Prostate gland (tissue), 2 donors: ENCODE data around the gene FARP1. TPM values are rescaled to one million over a fixed set of nuclear protein-coding genes. Genes with fewer than 3 reads are reported as not detected.
"Not testable (repeated sequence)": the region's sequence is repeated elsewhere in the genome, so short reads cannot be mapped to it uniquely, and the experiment has no call there.

ENCODE experiments used
- DNase-seq: peaks from one replicate; pipeline ENCODE4 v3.0.0-alpha.2; 2019; ENCODE audit warnings: low spot score
- H3K27ac ChIP-seq, 2 donors: fragments of 200-600 bp; sonication (generic); 2 replicates each; pipeline ENCODE4 v1.5.1; 2017 to 2019
- H3K27me3 ChIP-seq: fragments of 200-600 bp; sonication (generic); replicated peaks from 2 replicates; pipeline ENCODE4 v1.5.1; 2019; ENCODE audit not compliant: insufficient read depth
- H3K36me3 ChIP-seq, 2 donors: fragments of 200-600 bp; sonication (generic); 1 replicate in 1 of 2; 2 replicates in 1 of 2; pipeline versions ENCODE4 v1.5.1 to v1.8.1; 2017 to 2019
- H3K4me1 ChIP-seq: fragments of 200-600 bp; sonication (generic); replicated peaks from 2 replicates; pipeline ENCODE4 v1.5.1; 2019
- H3K4me3 ChIP-seq, 2 donors: fragments of 200-600 bp; sonication (generic); 2 replicates each; pipeline ENCODE4 v1.5.1; 2017 to 2019
- H3K9me3 ChIP-seq: fragments of 200-600 bp; sonication (generic); 2 replicates; pipeline ENCODE4 v1.5.1; 2017
- CTCF ChIP-seq, 4 experiments: fragments of 200-600 bp in 2 of 4; fragments of 450-650 bp in 2 of 4; sonication (generic) in 2 of 4; IDR thresholded peaks; 1 replicate in 3 of 4; 2 replicates in 1 of 4; pipeline ENCODE4 v1.5.1; 2016 to 2019; ENCODE audit warnings: antibody characterized with exemption in 4 of 4, mild to moderate bottlenecking in 2 of 4, moderate library complexity in 2 of 4
- POLR2A ChIP-seq: fragments of 450-650 bp; IDR thresholded peaks from one replicate; pipeline ENCODE4 v1.6.1; 2016; ENCODE audit warnings: antibody characterized with exemption, mild to moderate bottlenecking
- POLR2AphosphoS5 ChIP-seq: sonication (generic); formaldehyde crosslinking; IDR thresholded peaks from one replicate; pipeline ENCODE4 v1.6.1; 2017; ENCODE audit warnings: antibody characterized with exemption
- WGBS: methylation state at CpG from one replicate; pipeline ENCODE4 v1.1.5; 2018; 5-methylcytosine and 5-hydroxymethylcytosine counted together
- intact Hi-C: fragments of 100-400 bp; cut with DNase I; formaldehyde crosslinking; loops from one replicate; pipeline ENCODE4 v1.14.2; 2022
- total RNA-seq, 2 donors: library from RNA; depleted of rRNA; stranded (reverse); fragments of >200 nt; gene quantifications; one replicate each; pipeline ENCODE4 v1.1.0, GENCODE V29; 2016

The FARP1 gene
- total RNA-seq, 2 donors from 2014 or later, result 70.6 to 77.5 TPM

DNA sequence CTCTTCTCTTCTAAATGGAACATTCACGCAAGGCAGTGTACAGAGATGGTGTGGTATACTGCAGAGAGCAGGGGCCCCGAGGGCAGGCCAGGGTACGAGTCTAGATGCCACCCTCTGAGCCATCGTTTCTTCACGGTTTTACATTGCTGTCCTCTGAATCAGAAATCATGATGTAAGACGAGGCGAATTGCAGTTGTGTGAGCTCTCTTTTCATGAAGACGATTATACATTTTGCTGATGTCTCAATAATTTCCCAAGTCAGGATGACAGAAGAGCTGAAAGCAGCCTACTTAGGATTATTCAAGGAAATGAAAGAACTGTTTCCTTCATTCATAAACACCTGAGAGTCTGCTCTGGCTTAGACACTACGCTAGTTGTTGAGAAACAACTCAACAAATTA is 127.9 kb downstream of the FARP1 start:
- Histone ChIP-seq H3K36me3 (no peaks in the 10 kb centered on the region), H3K9me3 (no peaks in the 10 kb centered on the region), H3K4me1 (no peaks in the 10 kb centered on the region), H3K27ac (no peak overlapping the region), H3K27me3 (no peaks in the 10 kb centered on the region), H3K4me3 (no peak overlapping the region)
- 95% methylated on average over 9 of the region's 9 CpGs for WGBS
- no peak for DNase-seq
- no peak for TF ChIP-seq POLR2AphosphoS5
- TF ChIP-seq POLR2A, result no peak
- no peak for TF ChIP-seq CTCF (IDR thresholded peaks at IDR 0.05)
- intact Hi-C loops, result no loop called here

- H3K27ac ChIP-seq, H3K9me3 ChIP-seq, H3K27me3 ChIP-seq, H3K36me3 ChIP-seq, H3K4me3 ChIP-seq, DNase-seq, H3K4me1 ChIP-seq, intact Hi-C loops: not testable (repeated sequence)
- WGBS, result 51% methylated on average over 3 of the region's 3 CpGs
Measured at GRCh38 chr13:98271646-98272045, 128.8 kb downstream of the FARP1 start.

GRCh38 chr13:98272549-98272948 is 129.7 kb downstream of the FARP1 start:
- WGBS, result 76% methylated on average over 1 of the region's 1 CpG
- Histone ChIP-seq H3K9me3 (no peaks in the 10 kb centered on the region), H3K27ac (no peak overlapping the region)

GRCh38 chr13:98273067-98273823 is 130.4 kb downstream of the FARP1 start:
- intact Hi-C loops, result no loop called here
- Histone ChIP-seq H3K4me1 (no peaks in the 10 kb centered on the region), H3K27ac (no peak overlapping the region), H3K4me3 (no peak overlapping the region), H3K36me3 (no peaks in the 10 kb centered on the region), H3K27me3 (no peaks in the 10 kb centered on the region), H3K9me3 (no peaks in the 10 kb centered on the region)
- no peak for TF ChIP-seq CTCF (IDR thresholded peaks at IDR 0.05)
- TF ChIP-seq POLR2AphosphoS5, result no peak
- TF ChIP-seq POLR2A, result no peak
- 88% methylated on average over 9 of the region's 9 CpGs for WGBS
- DNase-seq, result no peak

More at GRCh38 chr13:98272549-98272948, 129.7 kb downstream of the FARP1 start:
- no peak for DNase-seq
- H3K27me3 ChIP-seq, result no peaks in the 10 kb centered on the region
- H3K36me3 ChIP-seq, result no peaks in the 10 kb centered on the region
- H3K4me1 ChIP-seq, result no peaks in the 10 kb centered on the region
- H3K4me3 ChIP-seq, result no peak overlapping the region
- TF ChIP-seq POLR2A (no peak), POLR2AphosphoS5 (no peak), CTCF (IDR thresholded peaks at IDR 0.05) (no peak)
- intact Hi-C loops, result no loop called here

DNA sequence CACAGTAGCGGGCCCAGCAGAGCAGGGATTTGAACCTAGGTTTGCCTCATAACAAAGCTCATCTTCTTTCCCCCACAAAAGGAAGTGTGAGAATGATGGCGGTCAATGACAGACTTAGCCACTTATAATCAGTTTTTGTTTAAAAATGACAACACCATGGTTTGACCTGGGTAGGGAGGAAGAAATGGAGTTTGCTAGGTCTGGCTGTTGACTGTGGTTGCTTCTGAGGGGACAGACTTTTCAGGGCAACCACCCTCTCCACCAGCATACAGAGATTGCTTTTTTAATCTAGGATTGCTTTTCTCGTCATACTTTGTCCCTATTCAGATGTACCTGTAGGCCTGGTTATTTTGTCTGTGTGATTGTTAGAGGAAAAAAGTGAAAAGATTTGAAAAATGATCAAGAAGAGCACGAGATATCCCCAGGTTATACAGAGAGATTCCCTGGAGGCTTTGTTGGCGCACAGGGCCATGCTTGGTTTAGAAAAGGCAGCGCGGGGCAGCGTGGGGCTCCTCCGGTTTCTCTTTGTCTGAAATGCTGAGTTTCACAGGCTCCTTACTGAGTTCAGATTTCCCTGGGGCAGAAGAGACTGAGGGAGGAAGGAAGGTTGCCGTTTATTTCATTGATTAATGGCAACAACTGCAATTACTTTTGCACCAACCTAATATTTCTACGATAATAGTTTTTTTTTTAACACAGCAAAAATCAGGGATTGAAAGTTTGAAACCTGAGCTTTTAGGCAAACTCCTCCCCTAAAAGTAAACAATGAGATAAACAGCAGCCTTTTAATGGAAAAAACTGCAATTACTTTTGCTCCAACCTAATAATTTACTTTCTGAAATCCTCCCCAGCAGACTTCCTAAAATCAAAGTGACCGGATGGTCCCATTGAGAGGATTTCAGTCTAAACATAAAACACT is 131.2 kb downstream of the FARP1 start:
- DNase-seq, result no peak
- H3K27ac ChIP-seq, result no peak overlapping the region
- no peaks in the 10 kb centered on the region for H3K9me3 ChIP-seq
- H3K4me1 ChIP-seq, result no peaks in the 10 kb centered on the region
- no peaks in the 10 kb centered on the region for H3K27me3 ChIP-seq
- intact Hi-C loops, result no loop called here
- WGBS, result 48% methylated on average over 12 of the region's 12 CpGs
- no peak for TF ChIP-seq CTCF (IDR thresholded peaks at IDR 0.05)
- no peak for TF ChIP-seq POLR2A
- TF ChIP-seq POLR2AphosphoS5, result no peak
- H3K36me3 ChIP-seq, result no peaks in the 10 kb centered on the region
- H3K4me3 ChIP-seq, result no peak overlapping the region
